Measurements from ENCODE around the gene ASF1B. TPM values are rescaled to one million over a fixed set of nuclear protein-coding genes. Genes with fewer than 3 reads are reported as not detected.

ASF1B gene
- total and polyA plus RNA-seq, 2 donors from 2014 or later = 0.49 to 1.8 TPM

DNA sequence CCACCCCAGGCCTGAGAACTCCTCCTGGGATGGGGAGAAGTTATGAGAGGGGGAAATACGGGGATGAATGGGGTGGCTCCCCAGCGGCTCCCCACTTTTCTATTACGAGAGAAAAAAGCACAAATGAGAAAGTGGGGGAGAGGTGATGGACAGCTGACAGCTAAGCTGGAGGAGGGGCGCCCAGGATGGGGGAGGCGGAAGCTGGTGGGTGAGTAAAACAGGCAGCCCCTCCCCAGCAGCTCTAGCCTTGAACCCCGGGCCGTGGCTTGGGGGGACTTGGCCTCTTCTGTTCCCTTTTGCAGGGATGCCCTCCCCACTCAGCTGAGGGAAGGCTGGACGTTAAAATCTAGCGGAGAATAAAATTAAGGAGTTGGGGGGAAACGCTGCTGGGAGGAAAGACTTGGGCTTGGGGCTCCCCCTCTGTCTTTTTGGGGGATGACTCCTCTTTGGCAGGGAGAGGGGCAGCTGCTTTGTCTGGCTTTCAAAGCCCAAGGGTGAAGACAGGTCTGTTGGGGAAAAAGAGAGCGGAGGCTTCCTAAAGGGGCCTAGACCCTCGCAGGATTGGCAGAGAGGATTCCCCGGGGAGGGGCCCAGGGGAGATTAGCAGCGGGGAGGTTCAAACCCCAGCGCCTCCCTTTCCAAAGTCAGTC is 44.5 kb downstream of the ASF1B start:
- H3K27me3 ChIP-seq (ENCODE audit: control insufficient read depth, insufficient read depth, low read length) = no peaks in the 10 kb centered on the region
- peak overlapping the region in 1 of 3 donors; percentile 51 for H3K9ac ChIP-seq (ENCODE audit: low read length in 3 of 3)
- H3K4me1 ChIP-seq (ENCODE audit: control insufficient read depth in 2 of 3, insufficient read depth in 2 of 3, low read depth in 1 of 3, low read length in 3 of 3) = no peaks in the 10 kb centered on the region
- no peak for TF ChIP-seq CTCF (IDR thresholded peaks at IDR 0.05; ENCODE audit: borderline replicate concordance, extremely low read depth, insufficient read depth)
- FAIRE-seq = no peak
- H3K36me3 ChIP-seq (ENCODE audit: control insufficient read depth in 2 of 3, insufficient read depth in 3 of 3, low read length in 3 of 3) = peaks cover 2 to 7% (median 2%) of the 10 kb centered on the region in 3 donors
- peak in 2 of 5 donors; percentile 50 to 86 for DNase-seq
- peaks cover 0 to 8% (median 4%) of the 10 kb centered on the region in 3 donors for H3K9me3 ChIP-seq (ENCODE audit: control insufficient read depth in 2 of 3, insufficient read depth in 1 of 3, low read length in 3 of 3)
- peak overlapping the region in 1 of 2 donors; percentile 94 for H3K27ac ChIP-seq (ENCODE audit: low read depth in 2 of 2, low read length in 2 of 2)
- intact Hi-C loops (cut with DNase I) = no loop called here
- H3K4me3 ChIP-seq (ENCODE audit: low read length in 3 of 3) = peak overlapping the region in 1 of 3 donors; percentile 82

DNA sequence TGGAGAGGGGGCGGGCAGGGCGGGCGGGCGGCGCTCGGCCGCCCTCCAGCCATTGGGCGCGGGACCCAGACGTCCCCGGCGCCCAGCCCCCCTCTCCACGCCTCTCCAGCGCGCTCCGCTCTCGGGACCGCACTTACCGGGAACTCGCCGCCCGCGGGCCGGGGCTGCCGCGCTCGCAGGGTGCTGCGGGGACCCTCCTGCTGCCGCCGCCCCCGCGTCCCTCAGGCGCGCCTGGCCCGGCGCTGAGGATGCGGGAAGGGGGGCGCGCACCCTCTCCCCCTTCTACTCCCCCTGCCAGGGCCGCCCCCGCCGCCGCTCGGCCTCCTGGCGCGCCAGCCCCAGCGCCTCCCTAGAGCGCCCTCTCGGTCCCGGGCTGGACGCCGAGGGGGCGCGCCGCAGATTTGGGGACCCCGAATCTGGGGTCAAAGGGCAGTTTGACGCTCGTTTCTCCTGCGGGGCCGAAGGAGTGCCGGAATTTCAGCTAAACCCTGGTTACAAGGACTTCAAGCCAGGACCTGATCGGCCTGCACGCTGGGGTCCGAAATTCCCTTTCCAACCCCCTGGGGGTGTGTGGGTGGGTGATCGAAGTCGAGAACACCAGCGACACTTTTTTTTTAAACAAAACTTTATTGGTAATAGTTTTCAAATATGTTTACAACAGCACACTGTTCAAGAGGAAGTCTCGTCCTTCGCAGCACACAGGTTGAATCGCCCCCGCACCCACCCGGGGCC is 45.1 kb downstream of the ASF1B start:
- H3K36me3 ChIP-seq (ENCODE audit: control insufficient read depth in 2 of 3, insufficient read depth in 3 of 3, low read length in 3 of 3) = peaks cover 0 to 2% (median 2%) of the 10 kb centered on the region in 3 donors
- intact Hi-C loops (cut with DNase I) = no loop called here
- DNase-seq (peak; percentile 73 to 95 (median 88)), FAIRE-seq (no peak)
- H3K27ac ChIP-seq (ENCODE audit: low read depth in 2 of 2, low read length in 2 of 2) = peak overlapping the region; percentile 92 to 94
- H3K4me1 ChIP-seq (ENCODE audit: control insufficient read depth in 2 of 3, insufficient read depth in 2 of 3, low read depth in 1 of 3, low read length in 3 of 3) = no peaks in the 10 kb centered on the region
- H3K9me3 ChIP-seq (ENCODE audit: control insufficient read depth in 2 of 3, insufficient read depth in 1 of 3, low read length in 3 of 3) = peaks cover 0 to 8% (median 4%) of the 10 kb centered on the region in 3 donors
- H3K4me3 ChIP-seq (ENCODE audit: low read length in 3 of 3) = peak overlapping the region; percentile 73 to 82 (median 74)
- H3K27me3 ChIP-seq (ENCODE audit: control insufficient read depth, insufficient read depth, low read length) = no peaks in the 10 kb centered on the region
- no peak for TF ChIP-seq CTCF (IDR thresholded peaks at IDR 0.05; ENCODE audit: borderline replicate concordance, extremely low read depth, insufficient read depth)
- H3K9ac ChIP-seq (ENCODE audit: low read length in 3 of 3) = peak overlapping the region; percentile 51 to 87 (median 85)

DNA sequence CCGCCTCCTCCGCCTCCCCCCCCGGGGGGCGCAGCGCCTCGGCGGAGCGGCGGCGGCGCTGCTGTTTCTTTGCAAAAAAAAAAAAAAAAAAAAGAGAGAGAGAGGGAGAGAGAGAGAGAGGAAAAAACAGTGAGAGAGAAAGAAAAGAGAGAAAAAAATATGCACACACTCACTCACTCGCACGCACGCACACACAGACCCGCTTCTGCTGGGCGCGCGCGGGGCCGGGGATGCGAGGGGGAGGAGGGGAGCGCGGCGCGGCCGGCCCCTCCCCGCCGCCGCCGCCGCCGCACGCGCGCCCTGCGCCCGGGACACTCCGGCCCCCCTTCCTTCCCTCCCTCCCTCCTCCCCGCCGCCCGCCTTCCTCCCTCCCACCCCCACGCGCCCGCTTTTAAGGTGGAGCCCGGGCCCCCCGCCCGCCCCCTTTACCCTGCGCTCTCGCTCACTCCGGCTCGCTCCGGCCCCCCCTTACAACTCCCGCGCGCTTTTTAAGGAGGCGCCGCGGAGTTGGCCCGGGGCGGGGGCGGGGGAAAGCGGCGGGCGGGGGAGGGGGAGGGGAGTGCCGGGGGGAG is 45.8 kb downstream of the ASF1B start, which contains the start of gene SAMD1:
SAMD1 (minus strand) TSS at position 243 of the 572 bp plus-strand sequence.
- Histone ChIP-seq H3K4me3 (ENCODE audit: low read length in 3 of 3) (peak within 1 kb of the TSS; percentile 73 to 82 (median 74)), H3K9me3 (ENCODE audit: control insufficient read depth in 2 of 3, insufficient read depth in 1 of 3, low read length in 3 of 3) (peaks cover 0 to 8% (median 4%) of the 10 kb centered on the region in 3 donors), H3K27me3 (ENCODE audit: control insufficient read depth, insufficient read depth, low read length) (no peaks in the 10 kb centered on the region), H3K9ac (ENCODE audit: low read length in 3 of 3) (peak within 1 kb of the TSS; percentile 51 to 87 (median 85)), H3K27ac (ENCODE audit: low read depth in 2 of 2, low read length in 2 of 2) (peak within 1 kb of the TSS; percentile 92 to 94), H3K4me1 (ENCODE audit: control insufficient read depth in 2 of 3, insufficient read depth in 2 of 3, low read depth in 1 of 3, low read length in 3 of 3) (no peaks in the 10 kb centered on the region), H3K36me3 (ENCODE audit: control insufficient read depth in 2 of 3, insufficient read depth in 3 of 3, low read length in 3 of 3) (peaks cover 0 to 2% (median 2%) of the 10 kb centered on the region in 3 donors)
- no peak for TF ChIP-seq CTCF (IDR thresholded peaks at IDR 0.05; ENCODE audit: borderline replicate concordance, extremely low read depth, insufficient read depth)
- no peak for FAIRE-seq
- intact Hi-C loops (cut with DNase I) = no loop called here
- peak; percentile 91 to 98 (median 95) for DNase-seq

All from kidney (tissue), 14 donors.